Right cardiac atrium (tissue), 5 donors: ENCODE data around the gene POU3F1. TPM values are rescaled to one million over a fixed set of nuclear protein-coding genes. Genes with fewer than 3 reads are reported as not detected.

ENCODE experiments used
- ATAC-seq, 2 donors: fragments of 200-7000 bp; cut with Tn5 transposase; one replicate each; pipeline versions ENCODE4 v1.8.0 to v1.9.1; 2020; ENCODE audit warnings: moderate library complexity in 2 of 2, mild to moderate bottlenecking in 1 of 2
- DNase-seq, 3 donors: peaks; one replicate each; pipeline ENCODE4 v3.0.0-alpha.2; 2020
- H3K27ac ChIP-seq: one replicate; pipeline ENCODE4 v1.5.1; 2013; ENCODE audit warnings: mild to moderate bottlenecking, low read length, control low read depth, moderate library complexity
- H3K27me3 ChIP-seq: one replicate; pipeline ENCODE4 v1.6.1; 2013; ENCODE audit not compliant: control insufficient read depth, insufficient read depth
- H3K4me1 ChIP-seq: one replicate; pipeline ENCODE4 v1.6.1; 2013; ENCODE audit warnings: low read length; ENCODE audit not compliant: control insufficient read depth, insufficient read depth
- H3K4me3 ChIP-seq: one replicate; pipeline ENCODE4 v1.5.1; 2013; ENCODE audit warnings: low read length, control low read depth
- H3K9me3 ChIP-seq: one replicate; pipeline ENCODE4 v1.6.1; 2013; ENCODE audit warnings: low read length; ENCODE audit not compliant: control insufficient read depth
- WGBS: extraction: QIAGEN DNeasy Blood & Tissue Kit; methylation state at CpG from one replicate; pipeline ENCODE4 v1.1.7; 2013; 5-methylcytosine and 5-hydroxymethylcytosine counted together
- intact Hi-C, 4 donors: fragments of 100-400 bp; cut with DNase I; formaldehyde crosslinking; loops; one replicate each; pipeline versions ENCODE4 v1.11.0 to v1.14.0; 2022 to 2023
- polyA plus RNA-seq: library from polyadenylated mRNA; stranded (reverse); fragments of 200-250 nt; gene quantifications from one replicate; pipeline ENCODE4 v1.2.3, GENCODE V29; 2013
- total RNA-seq, 4 donors: library from RNA; stranded (reverse); fragmentation: NEBNext Ultra II Directional; extraction: Animal tissue kit (Norgen Biotek cat#: 25700); gene quantifications; one replicate each; pipeline ENCODE4 v1.2.1, GENCODE V29; 2021
- donor health status: healthy with polysubstance abuse.
- donor health status: DM: no; HTN: yes; CAD: no.
- donor health status: DM: no; HTN: no; CAD: no.
- donor health status: DM: no; HTN: yes; CAD: no; lungs with severe emphysema.
- donor health status: DM: yes; HTN: yes; CAD: no.

Gene POU3F1
- total and polyA plus RNA-seq, 5 donors: 0.07 to 0.17 (median 0.13) TPM; not detected in 1

DNA sequence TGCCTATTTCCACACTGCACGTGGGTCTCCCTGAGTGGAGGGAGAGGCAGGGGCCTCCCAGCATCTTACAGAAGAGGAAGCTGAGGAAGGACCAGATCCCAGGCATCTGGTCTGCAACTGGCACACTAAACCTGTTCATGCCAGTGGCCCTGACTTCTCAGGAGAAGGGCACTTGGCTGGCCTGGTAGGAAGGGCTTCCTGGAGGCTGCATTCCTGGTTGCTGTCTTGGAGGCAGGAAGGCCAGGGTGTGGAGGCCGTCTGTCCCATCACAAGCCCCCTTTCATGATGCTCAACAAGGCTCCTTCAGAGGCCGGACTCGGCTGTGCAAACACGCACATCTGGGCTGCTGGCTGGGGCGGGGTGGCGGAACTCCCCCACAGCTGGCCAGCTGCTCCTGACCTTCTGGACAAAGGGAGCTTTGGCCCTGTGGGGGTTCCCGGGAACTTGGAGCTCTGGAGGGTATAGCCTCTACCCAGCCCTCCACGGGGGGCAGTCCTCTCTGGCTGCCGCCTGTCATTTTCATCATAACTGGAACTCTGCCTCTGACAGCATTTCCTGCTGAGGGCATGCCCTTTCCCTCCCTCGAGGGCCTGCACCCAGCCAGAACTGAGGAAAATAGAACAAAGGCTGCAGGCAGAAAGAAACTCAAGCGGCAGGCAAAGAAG lies 39.2 kb upstream of the POU3F1 start:
- no peak for ATAC-seq
- DNase-seq: peak in 1 of 3 donors; percentile 54
- 48% methylated on average over 12 of the region's 12 CpGs for WGBS

DNA sequence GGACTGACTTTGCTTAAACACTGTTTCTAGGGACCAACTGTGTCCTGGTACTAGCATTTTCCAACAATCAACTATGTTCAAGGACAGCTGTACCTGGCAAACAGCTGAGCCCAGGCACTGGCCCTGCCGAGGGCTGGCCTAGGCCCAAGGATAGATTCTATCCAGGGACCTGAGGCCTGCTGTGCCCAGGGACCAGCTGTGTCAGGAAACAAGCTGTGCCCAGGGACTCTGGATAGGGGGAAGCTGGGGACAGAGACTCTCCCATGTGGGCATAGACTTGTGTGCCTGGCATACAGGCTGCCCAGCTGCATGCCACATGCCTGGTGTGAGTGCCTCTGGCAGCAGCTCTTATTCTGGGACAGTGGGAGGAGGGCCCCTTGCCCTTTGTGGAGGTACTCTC lies 38.1 kb upstream of the POU3F1 start:
- H3K9me3 ChIP-seq: no peaks in the 10 kb centered on the region
- H3K27me3 ChIP-seq: no peaks in the 10 kb centered on the region
- ATAC-seq (peak; percentile 50 to 78), DNase-seq (peak in 1 of 3 donors; percentile 64)
- 52% methylated on average over 1 of the region's 1 CpG for WGBS
- H3K27ac ChIP-seq: no peak overlapping the region
- peaks cover 3% of the 10 kb centered on the region for H3K4me1 ChIP-seq
- intact Hi-C loops: no loop called here
- H3K4me3 ChIP-seq: no peak overlapping the region

More for the DNA sequence above, 39.2 kb upstream of the POU3F1 start:
- Histone ChIP-seq H3K9me3 (no peaks in the 10 kb centered on the region), H3K27ac (no peak overlapping the region), H3K4me3 (no peak overlapping the region), H3K4me1 (peaks cover 3% of the 10 kb centered on the region), H3K27me3 (no peaks in the 10 kb centered on the region)
- intact Hi-C loops: no loop called here

DNA sequence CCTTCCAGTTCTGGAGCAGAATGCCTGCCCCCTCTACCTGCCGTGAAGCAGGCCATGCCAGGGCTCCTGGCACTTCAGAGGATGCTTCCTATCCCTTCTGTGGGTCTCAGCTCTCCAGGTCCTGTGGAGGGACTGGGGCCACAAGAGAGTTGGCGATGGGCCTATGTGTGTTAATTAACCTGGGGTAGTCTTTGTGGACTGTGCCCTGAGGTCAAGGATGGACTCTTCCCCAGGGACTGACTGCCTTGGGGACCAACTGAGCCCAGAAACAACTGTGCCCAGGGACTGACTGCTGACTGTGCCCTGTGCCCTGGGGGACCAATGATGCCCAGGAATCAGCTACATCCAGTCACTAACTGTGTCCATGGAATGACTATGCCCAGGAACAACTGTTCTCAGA lies 37.5 kb upstream of the POU3F1 start:
- Histone ChIP-seq H3K9me3 (no peaks in the 10 kb centered on the region), H3K4me1 (peaks cover 3% of the 10 kb centered on the region), H3K27ac (no peak overlapping the region), H3K4me3 (no peak overlapping the region), H3K27me3 (no peaks in the 10 kb centered on the region)
- 83% methylated on average over 2 of the region's 2 CpGs for WGBS
- DNase-seq: no peak
- intact Hi-C loops: no loop called here
- ATAC-seq: no peak

DNA sequence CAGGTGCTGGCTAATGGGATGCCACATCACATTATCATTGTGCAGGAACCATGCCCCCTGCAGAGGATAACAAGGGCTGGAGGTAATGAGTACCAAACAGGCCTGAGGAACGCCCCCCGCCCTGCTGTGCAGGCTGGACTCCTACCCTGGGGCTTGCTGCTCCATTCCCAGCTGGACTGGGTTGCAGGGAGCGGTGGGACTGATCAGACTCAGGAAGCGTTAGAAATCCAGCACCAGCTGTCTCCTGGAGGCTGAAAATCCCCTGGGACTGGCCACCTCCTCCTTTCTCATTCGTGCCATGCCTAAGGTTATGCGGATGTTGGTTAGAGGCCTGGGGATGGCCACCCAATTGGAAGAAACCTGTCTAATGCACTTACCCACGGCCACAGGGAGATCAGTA lies 36.9 kb upstream of the POU3F1 start:
- Histone ChIP-seq H3K27me3 (no peaks in the 10 kb centered on the region), H3K27ac (no peak overlapping the region), H3K4me3 (no peak overlapping the region), H3K9me3 (no peaks in the 10 kb centered on the region), H3K4me1 (peaks cover 3% of the 10 kb centered on the region)
- intact Hi-C loops: no loop called here
- 68% methylated on average over 7 of the region's 7 CpGs for WGBS
- ATAC-seq: no peak
- DNase-seq: no peak

DNA sequence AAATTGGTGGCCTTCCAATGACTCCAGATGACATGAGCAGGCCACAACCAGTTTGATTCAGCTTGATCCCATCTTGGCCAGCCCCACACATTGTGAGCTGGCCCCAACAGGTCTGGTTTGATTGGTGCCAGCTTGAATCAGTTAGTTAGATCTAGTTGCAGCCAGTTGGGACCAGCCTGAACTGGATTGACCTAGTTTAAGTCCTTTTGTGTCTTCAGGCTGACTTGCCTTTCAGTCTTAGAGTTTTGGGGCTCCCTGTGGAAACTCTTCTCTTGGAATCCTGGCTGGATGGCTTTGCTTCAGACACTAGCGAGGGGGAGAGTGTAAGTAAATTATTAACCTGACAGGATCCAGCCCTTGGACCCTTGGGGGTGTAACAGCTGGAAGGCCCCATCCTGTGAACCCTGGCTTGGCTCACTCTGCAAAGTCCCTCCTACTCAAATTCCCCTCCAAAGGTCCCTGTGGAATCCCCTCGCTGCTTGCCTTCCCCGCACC lies 36.2 kb upstream of the POU3F1 start:
- no peak for ATAC-seq
- DNase-seq: no peak
- no peaks in the 10 kb centered on the region for H3K27me3 ChIP-seq
- no peak overlapping the region for H3K27ac ChIP-seq
- H3K9me3 ChIP-seq: no peaks in the 10 kb centered on the region
- WGBS: 61% methylated on average over 3 of the region's 3 CpGs
- intact Hi-C loops: no loop called here
- no peak overlapping the region for H3K4me3 ChIP-seq
- peaks cover 3% of the 10 kb centered on the region for H3K4me1 ChIP-seq

DNA sequence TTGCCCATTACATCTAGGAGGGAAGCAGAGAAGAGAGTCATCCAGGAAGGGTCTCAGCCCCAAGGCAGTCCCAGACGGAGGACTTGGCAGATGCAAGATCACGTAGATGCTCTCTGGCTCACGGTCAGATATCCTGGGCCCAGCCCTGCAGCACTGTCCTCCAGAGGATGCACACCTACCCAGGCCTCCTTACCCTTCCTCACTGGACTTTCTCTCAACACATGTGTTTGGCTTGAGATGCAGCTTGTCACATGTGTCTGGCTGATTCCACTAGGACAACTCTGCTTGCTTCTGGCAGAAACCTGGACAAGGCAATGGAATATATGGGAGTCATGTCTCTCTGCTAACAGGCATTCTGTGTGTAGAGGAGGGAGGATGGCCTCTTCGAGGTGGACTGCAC lies 32.4 kb upstream of the POU3F1 start:
- intact Hi-C loops: no loop called here
- H3K4me3 ChIP-seq: no peak overlapping the region
- no peaks in the 10 kb centered on the region for H3K9me3 ChIP-seq
- DNase-seq: no peak
- H3K27me3 ChIP-seq: no peaks in the 10 kb centered on the region
- H3K27ac ChIP-seq: no peak overlapping the region
- 74% methylated on average over 4 of the region's 4 CpGs for WGBS
- H3K4me1 ChIP-seq: no peaks in the 10 kb centered on the region
- ATAC-seq: no peak

DNA sequence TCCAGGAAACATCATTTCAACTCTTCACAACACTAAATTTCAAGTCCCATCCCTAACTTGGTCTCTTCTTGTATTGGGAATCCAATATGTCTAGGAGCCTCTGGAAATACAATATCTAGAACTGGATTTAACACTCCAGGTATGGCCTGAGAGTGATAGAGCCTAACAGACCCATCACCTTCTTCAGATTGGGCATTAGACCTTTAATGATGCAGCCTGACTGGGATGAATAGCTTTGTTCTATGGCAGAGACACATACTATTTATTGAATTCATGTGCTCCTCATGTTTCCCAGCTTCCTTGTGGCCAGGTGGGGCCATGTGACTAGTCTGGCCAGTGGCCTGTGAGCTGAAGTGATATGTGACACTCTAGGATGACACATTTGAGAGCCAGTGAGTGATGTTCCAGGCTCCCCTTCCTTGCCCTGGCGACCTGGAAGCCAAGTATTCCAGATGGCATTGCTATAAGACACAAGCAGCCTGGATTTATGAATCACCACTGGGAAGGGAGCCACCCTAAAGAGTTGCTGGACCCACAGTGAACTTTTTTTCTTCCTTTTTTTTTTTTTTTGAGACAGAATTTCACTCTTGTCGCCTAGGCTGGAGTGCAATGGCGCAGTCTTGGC lies 31.0 kb upstream of the POU3F1 start:
- no peak overlapping the region for H3K27ac ChIP-seq
- H3K9me3 ChIP-seq: no peaks in the 10 kb centered on the region
- intact Hi-C loops: no loop called here
- no peaks in the 10 kb centered on the region for H3K4me1 ChIP-seq
- no peaks in the 10 kb centered on the region for H3K27me3 ChIP-seq
- 81% methylated on average over 3 of the region's 3 CpGs for WGBS
- DNase-seq (no peak), ATAC-seq (no peak)
- H3K4me3 ChIP-seq: no peak overlapping the region

DNA sequence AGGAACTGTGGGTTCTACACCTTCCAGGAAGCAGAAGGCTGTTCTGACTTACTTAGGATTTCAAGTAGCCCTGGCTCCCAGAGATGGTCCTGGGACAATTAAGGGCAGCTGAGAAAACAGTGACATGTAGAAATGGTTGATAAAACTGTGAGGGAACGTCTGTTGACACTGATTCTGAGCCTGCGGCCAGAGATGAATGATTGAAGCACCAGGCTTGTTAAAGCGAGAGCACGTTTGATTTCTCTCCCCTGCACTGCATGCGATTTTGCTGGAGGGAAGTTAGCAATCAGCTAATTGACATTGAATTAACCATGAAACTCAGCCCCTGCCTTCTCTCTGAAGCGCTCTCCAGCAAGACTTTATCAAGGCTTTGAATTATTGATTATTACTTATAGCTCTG lies 29.9 kb upstream of the POU3F1 start:
- intact Hi-C loops: no loop called here
- no peak for ATAC-seq
- no peaks in the 10 kb centered on the region for H3K4me1 ChIP-seq
- DNase-seq: no peak
- 56% methylated on average over 6 of the region's 6 CpGs for WGBS
- no peak overlapping the region for H3K4me3 ChIP-seq
- H3K27me3 ChIP-seq: no peaks in the 10 kb centered on the region
- no peak overlapping the region for H3K27ac ChIP-seq
- H3K9me3 ChIP-seq: no peaks in the 10 kb centered on the region

DNA sequence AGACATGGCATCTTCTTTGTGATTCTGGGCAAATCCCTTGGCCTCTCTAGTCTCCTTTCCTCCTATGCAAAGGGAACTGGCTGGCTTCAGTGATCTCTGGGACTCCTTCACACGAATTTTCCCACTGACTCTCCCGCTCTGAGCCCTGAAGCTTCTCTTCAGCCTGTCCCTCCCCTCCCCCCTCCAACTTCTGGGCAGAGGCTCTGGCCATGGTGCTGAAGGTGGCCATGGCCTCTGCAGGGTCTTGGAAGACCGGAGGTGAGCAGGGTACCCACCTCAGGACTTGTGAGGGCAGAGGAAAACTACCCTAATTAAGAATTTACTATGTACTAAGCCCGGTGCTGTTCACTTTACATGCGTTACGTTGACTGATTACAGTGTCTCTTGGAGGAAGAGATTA lies 29.4 kb upstream of the POU3F1 start:
- H3K4me1 ChIP-seq: no peaks in the 10 kb centered on the region
- ATAC-seq (peak in 1 of 2 donors; percentile 54), DNase-seq (no peak)
- intact Hi-C loops: no loop called here
- no peaks in the 10 kb centered on the region for H3K27me3 ChIP-seq
- H3K4me3 ChIP-seq: no peak overlapping the region
- H3K27ac ChIP-seq: no peak overlapping the region
- H3K9me3 ChIP-seq: no peaks in the 10 kb centered on the region
- WGBS: 21% methylated on average over 6 of the region's 6 CpGs

DNA sequence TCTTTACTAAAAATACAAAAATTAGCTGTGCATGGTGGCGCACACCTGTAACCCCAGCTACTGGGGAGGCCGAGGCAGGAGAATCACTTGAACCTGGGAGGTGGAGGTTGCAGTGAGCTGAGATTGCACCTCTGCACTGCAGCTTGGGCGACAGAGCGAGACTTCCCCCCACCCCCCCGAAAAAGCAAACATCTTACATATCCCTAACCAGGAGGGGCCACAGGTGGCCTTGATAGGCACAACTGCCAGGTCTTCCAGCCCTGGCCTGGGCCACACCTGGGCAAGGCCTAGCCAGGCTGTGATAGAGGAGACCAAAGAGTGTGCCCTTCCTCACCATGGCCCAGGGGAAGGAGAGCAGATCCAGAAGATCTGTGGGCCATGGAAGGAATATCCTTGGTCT lies 28.6 kb upstream of the POU3F1 start:
- Histone ChIP-seq H3K4me3 (no peak overlapping the region), H3K9me3 (no peaks in the 10 kb centered on the region), H3K27ac (no peak overlapping the region), H3K4me1 (no peaks in the 10 kb centered on the region), H3K27me3 (no peaks in the 10 kb centered on the region)
- ATAC-seq (no peak), DNase-seq (no peak)
- intact Hi-C loops: no loop called here
- 96% methylated on average over 5 of the region's 5 CpGs for WGBS

DNA sequence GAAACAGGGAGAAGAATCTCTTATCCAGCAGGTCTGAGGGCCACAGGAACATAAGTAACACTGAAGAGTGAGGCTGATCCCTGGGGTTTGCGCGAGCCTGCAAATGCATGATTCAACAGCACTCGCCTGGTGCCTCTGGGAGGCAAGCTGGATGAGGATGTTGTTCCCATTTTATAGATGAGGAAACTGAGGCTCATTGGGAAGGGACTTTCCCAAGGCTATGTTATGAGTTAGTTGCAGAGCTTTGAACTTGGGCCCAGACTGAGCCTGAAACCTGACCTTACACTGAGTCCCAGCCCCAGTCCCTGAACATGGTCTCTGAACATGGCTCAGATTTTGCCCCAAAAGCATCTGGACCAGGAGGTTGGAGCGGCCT lies 27.7 kb upstream of the POU3F1 start:
- 85% methylated on average over 4 of the region's 4 CpGs for WGBS
- no peaks in the 10 kb centered on the region for H3K27me3 ChIP-seq
- H3K4me3 ChIP-seq: no peak overlapping the region
- intact Hi-C loops: no loop called here
- H3K4me1 ChIP-seq: no peaks in the 10 kb centered on the region
- no peak overlapping the region for H3K27ac ChIP-seq
- DNase-seq (no peak), ATAC-seq (no peak)
- H3K9me3 ChIP-seq: no peaks in the 10 kb centered on the region
